Fibroblast of upper back skin (primary cell): ENCODE data around the gene LIX1L.

Source experiments
- DNase-seq: peaks from one replicate; pipeline ENCODE4 v3.0.0-alpha.2; 2013

The LIX1L gene

DNA sequence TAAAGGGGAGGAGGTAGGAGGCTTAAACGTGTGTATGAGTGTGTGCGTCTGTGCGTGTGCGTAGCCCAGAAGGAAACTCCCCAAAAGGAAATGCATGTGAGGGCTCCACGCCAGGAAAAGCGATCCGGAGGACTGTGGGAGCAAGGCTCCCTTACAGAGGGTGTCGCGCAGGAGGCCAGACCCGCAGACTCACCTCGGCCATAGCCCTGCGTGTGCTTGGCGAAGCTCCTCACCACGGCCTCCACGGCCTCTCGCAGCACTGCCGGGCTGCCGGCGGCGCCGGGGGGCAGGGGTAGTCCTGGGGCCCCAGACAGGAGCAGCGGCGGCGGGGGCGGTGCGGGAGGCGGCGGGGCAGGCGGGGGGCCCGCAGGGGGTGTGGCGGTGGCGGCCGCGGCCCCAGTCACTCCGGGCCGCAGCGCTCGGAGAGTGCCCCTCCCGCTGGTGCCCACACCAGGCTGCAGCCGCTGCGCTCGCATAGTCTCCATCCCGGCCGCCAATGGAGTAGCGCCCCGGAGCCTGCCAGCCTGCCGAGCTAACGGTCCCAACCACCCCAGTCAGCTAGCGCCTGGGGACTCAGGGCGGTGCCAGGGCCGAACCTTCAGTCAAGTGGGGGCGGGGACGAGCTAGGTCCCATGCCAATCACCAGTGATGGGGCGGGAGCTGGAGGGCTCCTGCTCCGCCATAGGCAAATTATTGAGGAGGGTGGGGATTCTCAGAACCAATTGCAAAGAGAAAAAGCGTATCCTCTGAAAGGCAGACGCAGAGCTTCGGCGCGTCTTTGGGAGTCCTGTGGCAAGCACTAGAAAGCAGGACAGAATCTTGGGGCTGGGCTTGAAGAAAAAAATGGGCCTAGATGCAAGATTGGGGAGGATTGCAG is at the start of gene LIX1L:
Gene LIX1L, minus strand, starts transcription at position 575 of the 877 bp plus-strand sequence. Its CDS starts 90 bp downstream, at position 485.
- peak; percentile 97 for DNase-seq

DNA sequence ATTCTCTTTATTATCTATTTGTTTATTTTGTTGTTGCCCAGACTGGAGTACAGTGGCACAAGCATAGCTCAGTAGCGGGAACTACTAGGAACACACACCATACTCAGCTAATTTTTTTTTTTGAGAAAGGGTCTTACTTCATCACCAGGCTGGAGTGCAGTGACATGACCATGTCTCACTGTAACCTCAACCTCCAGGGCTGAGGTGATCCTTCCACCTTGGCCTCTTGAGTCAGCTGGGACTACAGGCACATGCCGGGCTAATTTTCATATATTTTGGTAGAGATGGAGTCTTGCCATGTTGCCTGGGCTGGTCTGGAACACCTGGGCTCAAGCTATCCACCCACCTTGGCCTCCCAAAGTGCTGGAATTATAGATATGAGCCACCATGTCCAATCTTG is 43.9 kb upstream of the LIX1L start:
- no peak for DNase-seq

DNA sequence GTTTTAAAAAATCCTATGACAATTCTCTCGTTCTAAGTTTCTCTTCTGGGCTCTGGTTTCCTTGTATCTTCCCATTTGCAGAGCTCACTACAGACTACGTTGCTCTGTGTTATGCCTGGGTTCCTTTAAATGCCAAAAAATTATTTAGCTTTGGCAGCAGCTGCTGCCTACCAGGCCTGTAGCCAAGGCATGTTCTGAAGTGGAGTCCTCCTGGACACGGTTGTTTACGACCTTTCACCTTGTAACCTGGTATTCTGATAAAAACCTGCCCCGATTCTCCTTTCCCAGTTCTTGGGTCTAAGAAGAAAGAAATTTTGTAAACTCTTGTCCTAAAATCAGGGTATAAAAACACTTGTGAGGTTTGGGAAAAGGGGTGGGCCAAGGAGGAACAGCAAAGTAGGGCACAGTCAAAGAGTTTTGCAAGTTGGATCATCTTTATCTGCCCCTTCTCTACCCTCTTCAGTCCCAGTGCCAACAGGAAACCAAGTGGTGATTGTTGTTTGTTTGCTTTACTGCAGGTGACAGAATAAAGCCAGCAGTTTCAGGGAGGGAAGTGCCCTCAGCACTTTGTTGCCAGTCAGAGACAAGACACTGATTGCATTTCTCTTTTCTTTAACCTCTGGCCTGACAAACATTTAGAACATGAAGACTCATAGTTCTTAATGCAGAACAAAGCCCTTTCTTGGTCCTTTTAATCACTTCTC is 41.7 kb upstream of the LIX1L start:
- no peak for DNase-seq

DNA sequence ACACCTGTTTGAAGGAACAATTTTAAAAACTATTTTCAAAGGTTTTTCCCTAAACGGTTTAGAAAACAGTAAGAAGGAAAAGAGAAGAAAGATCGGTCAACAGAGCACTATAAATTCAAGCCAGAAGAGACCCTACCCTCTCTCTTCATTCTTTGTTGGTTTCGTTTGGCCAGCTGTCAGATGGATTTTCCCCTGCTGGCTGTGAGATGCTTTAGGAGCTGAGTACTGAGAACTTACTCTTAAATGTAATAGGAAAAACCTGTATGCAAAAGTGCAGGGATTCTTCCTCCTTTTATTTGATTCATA is 39.9 kb upstream of the LIX1L start:
- DNase-seq: no peak

DNA sequence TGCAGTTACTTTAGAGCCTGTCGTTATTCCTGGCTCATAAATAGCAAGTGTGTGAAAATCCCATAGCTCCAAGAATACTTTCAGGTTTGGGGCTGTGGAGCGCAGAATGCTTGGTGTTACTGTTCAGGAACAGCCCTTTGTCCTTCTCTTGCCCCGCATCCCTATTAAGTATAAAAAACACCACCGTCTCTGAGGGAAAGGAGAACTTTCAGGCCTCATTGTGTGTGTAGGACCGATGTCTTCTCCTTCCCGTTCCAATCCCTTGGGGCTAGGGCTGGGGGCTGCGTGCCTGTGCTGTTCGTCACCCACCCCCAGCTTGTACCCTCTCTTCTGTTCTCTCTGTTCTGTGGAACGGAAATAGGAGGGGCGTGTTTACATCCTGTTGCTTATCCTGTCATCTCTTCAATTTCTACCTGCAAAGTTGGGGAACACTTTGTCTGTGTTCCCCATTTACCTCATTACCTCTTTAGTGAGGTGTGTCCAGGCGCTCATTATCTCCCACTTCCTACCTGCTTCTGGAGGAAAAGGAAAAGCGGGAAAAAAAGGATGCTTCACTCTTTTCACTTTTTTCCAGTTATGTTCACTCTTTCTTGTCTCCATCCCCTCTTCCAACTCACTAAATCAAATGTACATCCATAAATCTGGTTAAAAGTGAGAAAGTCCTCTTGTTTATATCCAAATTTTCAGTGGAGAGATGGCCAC is 39.4 kb upstream of the LIX1L start:
- DNase-seq: peak; percentile 18

DNA sequence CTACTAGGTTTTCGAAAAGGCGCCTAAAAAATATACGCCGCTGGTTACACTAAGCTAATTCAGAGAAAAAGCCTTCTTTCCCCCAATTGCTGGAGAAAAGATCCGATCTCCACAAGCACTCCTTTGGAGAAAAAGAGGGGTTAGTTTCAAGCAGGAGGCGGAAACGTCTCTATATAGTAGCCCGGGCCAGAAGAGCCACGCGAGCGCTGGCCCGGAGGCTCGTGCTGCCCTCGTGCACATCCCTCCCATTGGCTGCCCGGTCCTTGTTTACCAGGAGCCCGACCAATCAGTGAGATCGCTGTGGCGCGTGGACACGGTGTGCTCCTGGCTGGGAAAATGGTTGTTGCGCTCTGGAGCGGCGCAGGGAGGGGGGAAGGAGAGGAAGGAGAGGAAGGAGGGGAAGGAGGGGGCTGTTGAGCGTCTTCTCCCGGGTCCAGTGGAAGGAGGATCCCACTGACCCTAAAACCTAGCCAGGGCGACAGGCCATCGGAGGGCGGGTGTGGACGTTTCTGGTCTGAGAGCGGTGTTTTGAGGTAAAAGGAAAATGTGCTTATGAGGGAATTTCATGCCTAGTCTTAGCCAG is 38.7 kb upstream of the LIX1L start, which contains the start of gene TXNIP:
Gene TXNIP, minus strand, starts transcription at position 147 of the 583 bp plus-strand sequence. CDS start 313 bp downstream, outside the sequence.
- peak; percentile 97 for DNase-seq

DNA sequence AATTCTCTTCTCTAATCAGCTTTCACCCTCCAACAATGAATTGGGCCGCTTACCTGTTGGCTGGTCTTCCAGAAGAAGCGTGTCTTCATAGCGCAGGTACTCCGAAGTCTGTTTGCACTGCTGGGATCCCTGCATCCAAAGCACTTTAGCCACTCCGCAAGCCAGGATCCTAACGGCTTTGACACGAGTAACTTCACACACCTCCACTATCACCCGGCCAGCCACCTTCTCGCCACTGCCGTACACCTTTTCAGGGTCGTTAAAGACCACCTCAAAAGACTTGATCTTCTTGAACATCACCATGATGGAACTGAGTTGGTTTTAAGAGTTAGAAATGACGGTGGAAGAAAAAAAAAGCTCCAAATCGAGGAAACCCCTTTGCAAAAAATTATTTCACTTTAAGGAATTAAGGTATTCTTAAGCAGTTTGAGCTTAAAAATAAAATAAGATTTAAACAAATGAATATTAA is 38.2 kb upstream of the LIX1L start:
- no peak for DNase-seq

DNA sequence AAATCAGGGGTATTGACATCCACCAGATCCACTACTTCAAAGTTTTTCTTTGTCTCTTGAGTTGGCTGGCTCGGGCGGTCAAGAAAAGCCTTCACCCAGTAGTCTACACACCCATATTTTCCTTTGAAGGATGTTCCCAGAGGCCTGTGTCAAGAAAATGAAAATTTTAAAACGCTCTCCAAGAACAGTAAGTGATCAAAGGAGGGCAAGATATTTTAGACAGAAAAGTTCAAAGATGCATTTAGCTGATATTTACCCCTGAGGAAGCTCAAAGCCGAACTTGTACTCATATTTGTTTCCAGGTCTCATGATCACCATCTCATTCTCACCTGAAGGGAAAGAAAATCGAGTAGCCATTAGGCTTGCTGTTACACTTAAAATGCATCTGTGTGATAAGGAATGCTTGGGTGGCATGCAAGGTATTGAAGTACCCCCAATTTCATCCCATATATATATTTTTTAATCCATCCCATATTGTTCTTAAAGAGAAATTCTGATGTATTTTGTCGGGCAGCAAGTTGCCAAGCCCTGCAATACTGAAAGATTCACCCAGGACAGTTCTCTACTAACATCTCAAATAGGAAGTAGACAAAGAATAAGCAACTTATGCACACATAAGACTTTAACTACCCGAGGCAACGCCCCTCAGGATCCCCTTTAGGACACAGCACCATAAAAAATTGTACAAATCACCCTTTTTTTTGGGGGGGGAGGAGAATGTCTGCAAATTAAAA is 37.5 kb upstream of the LIX1L start:
- DNase-seq: no peak

DNA sequence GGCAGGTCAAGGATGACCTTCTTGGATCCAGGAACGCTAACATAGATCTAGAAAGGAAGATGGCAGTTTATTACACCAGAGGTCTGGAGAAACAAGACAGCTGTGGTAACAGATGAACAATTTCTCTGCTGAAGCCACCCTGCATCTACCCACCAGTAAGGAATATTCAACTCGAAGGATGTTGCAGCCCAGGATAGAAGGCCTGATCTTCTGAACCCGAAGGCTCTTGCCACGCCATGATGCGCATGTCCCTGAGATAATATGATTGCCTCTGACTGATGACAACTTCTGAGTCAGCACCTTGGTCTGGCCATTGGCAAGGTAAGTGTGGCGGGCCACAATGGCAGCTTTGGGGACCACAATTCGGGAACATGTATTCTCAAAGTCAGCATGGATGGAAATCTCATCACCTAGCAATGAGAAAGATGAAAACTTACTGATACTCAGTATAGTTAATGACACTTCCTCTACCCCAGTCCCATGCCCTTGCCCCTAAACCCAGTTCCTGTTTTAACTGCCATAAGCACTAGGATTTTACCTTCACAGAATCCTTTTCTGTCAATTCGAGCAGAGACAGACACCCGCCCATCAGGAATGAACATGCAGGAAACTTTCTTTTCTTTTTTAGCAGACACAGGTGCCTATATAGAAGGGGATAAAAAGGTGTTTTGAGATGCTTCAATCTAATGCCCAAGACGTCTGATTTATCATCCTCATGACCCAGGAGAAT is 36.7 kb upstream of the LIX1L start:
- no peak for DNase-seq

DNA sequence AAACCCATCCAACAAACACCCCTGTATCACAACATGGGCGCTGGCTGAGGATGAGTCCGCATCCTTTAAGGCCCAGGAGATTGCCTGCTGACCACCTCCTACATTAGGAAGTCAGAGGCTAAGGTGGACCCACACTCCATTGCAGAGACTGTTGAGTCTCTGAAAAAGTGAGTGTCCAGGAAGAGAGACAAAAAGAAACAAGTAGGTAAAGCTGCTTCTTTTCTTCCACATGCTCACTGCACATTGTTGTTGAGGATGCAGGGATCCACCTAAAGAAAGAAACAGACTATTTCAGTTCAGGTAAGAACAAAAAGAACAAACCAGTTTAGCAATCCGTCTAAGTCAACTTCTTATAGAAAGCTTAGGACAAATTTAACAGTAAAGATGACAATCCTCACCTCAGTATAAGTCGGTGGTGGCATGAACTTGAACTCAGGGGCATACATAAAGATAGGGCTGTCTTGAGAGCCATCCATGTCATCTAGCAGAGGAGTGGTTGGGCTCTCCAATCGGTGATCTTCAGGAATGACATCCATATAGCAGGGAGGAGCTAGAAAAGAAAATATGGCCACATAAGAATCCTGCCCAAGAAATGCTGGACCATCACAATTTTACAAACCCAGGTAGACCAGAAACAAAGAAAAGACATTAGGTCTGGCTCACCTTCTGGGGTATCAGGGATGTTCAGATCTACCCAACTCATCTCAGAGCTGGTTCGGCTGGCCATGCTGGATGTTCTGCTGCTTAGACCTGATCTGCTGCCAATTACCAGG is 36.0 kb upstream of the LIX1L start:
- DNase-seq: no peak

DNA sequence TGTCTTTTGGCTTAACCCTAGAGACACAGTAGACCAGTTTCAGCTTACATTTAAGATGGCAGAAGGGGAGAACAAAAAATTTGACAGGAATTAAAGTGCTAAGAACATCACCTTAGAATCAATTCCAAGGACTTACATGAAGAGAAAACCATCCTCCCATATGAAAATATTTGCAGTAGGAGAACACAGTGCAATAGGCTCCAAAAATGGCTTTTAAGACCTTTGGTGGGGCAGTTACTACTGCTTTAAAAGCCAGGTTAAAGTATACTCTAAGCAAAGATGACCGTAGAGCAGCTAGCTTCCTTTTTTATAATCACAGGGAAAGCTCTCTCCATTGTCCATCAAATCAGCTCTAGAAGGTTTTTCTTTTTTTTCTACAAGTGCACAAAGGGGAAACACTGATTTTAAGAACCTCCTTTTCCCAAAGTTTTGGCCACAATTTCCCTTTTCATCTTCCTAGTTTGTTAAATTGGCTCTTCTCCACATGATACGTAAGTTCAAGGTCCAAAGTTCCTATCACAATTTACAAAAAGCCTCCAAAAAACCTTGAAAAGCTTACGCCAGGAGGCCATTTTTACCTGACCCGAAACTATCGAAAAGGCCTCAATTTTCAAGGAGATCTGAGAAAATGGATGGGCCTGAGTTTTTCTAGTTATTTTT is 35.3 kb upstream of the LIX1L start:
- no peak for DNase-seq

DNA sequence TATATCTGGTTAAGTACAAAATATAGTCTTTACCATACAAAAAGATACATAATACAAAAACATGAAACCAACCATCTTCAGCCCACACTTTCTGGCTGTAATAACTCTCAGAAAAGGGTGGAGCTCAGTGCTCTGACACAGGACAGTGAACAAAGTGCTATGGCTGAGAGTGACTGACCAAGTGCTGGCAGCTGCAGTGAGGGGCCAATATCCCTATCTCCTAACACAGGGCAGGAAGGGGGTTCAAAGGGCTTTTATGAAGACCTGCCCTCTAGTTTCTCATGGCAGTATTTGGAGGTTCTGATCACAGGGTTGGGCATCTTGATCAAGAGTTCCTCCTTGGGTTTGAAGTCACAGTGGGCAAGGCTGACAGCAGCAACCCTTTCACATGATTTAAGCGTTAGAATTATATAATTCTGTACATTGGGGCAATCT is 34.7 kb upstream of the LIX1L start:
- DNase-seq: no peak

DNA sequence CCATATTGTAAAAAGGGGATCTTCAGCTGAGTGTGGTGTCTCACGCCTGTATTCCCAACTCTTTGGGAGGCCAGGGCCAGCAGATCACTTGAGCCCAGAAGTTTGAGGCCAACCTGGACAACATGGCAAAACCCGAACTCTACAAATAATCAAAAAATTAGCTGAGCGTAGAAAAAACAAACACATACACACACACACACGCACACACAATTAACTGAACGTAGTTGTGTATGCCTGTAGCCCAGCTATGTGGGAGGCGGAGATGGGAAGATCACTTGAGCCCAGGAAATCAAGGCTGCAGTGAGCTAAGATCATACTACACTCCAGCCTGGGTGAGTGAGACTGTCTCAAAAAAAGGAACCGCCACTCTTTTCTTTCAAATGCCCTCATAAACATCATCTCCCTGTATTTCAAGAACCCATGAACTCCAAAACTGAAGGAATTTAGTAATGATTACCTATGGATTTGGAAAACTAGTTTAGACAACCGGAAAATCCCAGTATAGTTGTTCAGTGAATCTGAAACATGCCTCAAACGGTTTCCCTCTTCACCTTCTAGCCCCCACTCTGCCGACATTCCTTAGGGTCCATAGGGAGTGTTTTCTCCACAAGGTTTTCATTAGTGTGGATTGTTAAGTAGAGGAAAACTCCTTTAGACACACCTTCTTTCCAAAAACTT is 34.1 kb upstream of the LIX1L start:
- peak; percentile 33 for DNase-seq

DNA sequence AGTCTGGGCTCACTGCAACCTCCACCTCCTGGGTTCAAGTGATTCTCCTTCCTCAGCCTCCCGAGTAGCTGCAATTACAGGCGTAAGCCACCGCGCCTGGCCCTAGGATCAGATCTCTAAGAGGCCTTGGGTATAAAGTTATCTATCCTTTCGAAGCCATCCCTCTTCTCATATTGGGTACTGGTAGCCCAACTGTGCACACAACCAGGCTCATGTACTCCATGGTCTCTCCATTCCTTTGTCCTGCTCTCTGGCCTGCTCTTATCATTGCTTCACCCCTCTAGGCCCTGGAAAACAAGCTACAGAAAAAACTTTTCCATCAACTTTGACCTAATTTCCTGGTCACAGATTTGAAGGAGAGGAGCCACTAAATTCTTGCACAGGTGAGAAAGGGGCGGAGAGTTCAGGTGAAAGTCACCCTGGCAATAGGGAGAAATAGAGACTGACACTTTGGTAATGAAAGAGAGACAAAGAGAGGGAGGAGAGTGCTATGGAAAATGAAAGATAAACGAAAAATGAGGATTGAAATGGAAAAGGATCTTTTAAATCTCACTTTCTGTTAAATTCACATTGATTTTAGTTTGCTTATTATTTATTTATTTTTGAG is 32.5 kb upstream of the LIX1L start:
- DNase-seq: no peak

DNA sequence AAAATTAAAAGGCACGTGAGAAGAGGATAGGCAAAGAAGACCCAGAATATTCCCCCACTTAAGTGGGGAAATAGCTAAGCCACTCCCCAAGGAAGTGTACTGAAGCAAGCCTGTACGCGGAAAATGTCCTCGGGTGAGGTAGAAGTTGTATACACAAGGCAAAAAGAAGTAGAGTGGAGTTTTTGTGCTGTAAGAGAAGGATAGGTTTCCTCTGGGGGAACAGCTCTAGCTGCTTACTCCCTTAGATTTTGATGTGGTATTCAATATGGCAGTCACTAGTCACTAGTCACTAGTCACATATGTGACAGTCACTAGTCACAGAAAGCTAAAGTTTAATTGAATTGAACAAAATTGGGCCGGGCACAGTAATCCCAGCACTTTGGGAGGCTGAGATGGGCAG is 31.0 kb upstream of the LIX1L start:
- no peak for DNase-seq

DNA sequence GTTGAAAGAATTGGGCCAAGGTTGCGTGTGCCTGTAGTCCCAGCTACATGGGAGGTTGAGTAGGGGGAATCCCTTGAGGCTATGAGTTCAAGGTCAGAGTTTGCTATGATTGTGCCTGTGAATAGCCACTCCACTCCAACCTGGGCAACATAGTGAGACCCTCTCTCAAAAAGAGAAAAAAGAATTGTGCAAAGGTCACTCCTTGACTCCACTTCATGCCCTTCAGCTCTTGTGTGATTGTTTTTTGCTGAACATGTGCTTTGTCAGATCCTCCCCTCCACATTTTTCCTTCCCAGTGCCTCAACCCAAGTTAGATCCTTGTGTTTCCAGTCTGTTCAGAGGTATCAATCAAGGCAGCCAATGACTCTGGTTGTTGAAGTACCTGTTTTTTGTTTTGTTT is 30.1 kb upstream of the LIX1L start:
- DNase-seq: no peak

DNA sequence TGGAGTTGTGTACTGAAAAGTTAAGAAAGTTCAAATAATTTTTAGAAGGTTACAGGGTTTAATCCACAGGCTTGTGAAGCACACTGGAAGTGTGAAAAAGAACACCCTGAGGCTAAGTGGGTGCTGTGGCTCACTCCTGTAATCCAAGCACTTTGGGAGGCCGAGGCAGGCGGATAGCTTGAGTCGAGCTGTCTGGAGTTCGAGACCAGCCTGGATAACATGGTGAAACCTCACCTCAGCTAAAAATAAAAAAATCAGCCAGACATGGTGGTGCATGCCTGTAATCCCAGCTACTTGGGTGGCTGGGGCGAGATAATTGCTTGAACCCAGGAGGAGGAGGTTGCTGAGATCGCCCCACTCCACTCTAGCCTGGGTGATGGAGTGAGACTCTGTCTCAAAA is 28.7 kb upstream of the LIX1L start:
- DNase-seq: no peak

DNA sequence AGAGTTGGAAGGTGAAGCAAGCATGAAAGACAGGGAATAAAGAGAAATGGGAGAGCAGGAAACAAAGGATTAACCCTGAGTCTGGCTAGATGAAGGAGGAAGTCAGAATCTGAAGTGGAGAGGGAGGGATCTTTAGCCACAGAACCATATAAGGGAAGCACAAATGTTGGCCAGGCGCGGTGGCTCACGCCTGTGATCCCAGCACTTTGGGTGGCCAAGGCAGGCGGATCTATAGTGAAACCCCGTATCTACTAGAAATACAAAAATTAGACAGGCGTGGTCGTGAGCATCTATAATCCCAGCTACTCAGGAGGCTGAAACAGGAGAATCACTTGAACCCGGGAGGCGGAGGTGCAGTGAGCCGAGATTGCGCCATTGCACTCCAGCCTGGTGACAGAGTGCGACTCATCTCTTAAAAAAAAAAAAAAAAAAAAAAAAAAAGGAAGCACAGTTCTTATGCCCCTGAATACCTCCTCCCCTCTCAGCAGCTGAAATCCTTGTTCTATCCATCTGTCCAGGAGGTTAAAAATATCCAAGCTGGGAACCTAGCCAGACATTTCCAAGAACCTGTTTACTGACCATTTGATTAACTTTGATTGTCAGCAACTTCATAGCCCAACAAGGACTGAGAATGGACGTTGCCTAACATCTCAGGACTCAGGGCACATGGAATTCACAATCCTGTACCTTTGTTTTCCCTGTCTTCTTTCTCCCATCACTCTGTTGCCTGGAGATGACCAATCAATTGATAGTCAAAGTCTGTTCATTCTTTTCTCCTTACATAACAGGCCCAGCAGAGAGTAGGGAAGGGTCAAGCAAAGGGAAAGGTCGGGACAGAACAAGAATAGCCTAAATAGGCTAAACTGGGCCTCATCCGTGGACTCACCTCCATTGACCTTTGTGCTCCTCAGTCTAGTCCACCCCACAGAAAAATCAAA is 28.0 kb upstream of the LIX1L start:
- peak; percentile 87 for DNase-seq
